BLaER1 treated with 17β-estradiol and CSF1 and Interleukin-3, amounts not matched to agents 10 nM and 100 nM (cell line): ENCODE measurements around the gene RHOJ.
"Not testable (repeated sequence)": the region's sequence is repeated elsewhere in the genome, so short reads cannot be mapped to it uniquely, and the experiment has no call there.

Experiments
- H3K27ac ChIP-seq, 11 experiments: shearing (Covaris generic); formaldehyde crosslinking; 2 replicates each; pipeline ENCODE4 v1.8.1; 2022
- H3K27me3 ChIP-seq, 11 experiments: shearing (Covaris generic); formaldehyde crosslinking; 2 replicates each; pipeline ENCODE4 v1.8.1; 2022
- H3K36me3 ChIP-seq, 11 experiments: shearing (Covaris generic); formaldehyde crosslinking; 2 replicates each; pipeline ENCODE4 v1.8.1; 2022
- H3K4me1 ChIP-seq, 10 experiments: shearing (Covaris generic); formaldehyde crosslinking; 2 replicates each; pipeline ENCODE4 v1.8.1; 2022
- H3K4me2 ChIP-seq, 11 experiments: shearing (Covaris generic); formaldehyde crosslinking; 2 replicates each; pipeline ENCODE4 v1.8.1; 2022
- H3K4me3 ChIP-seq, 10 experiments: shearing (Covaris generic); formaldehyde crosslinking; 2 replicates each; pipeline ENCODE4 v1.8.1; 2022
- H3K9ac ChIP-seq, 11 experiments: shearing (Covaris generic); formaldehyde crosslinking; 2 replicates each; pipeline ENCODE4 v1.8.1; 2022
- H3K9me3 ChIP-seq, 11 experiments: shearing (Covaris generic); formaldehyde crosslinking; replicated peaks in 1 of 11; 2 replicates each; pipeline ENCODE4 v1.8.1; 2022
- H4K20me1 ChIP-seq, 11 experiments: shearing (Covaris generic); formaldehyde crosslinking; 2 replicates each; pipeline ENCODE4 v1.8.1; 2022
- Cebpa-rat ChIP-seq, 11 experiments: shearing (Covaris generic); IDR thresholded peaks; 2 replicates each; pipeline ENCODE4 v1.8.1; 2022

Gene RHOJ

GRCh38 chr14:63273717-63274655 is 69.7 kb downstream of the RHOJ start:
- Histone ChIP-seq H4K20me1 (no peaks in the 10 kb centered on the region), H3K9me3 (no peaks in the 10 kb centered on the region), H3K4me3 (no peak overlapping the region), H3K27me3 (no peaks in the 10 kb centered on the region), H3K4me1 (no peaks in the 10 kb centered on the region), H3K36me3 (no peaks in the 10 kb centered on the region), H3K27ac (no peak overlapping the region), H3K4me2 (no peak overlapping the region), H3K9ac (no peak overlapping the region)
- no peak for TF ChIP-seq Cebpa-rat (IDR thresholded peaks at IDR 0.05)

GRCh38 chr14:63275611-63276010 is 71.4 kb downstream of the RHOJ start:
- Histone ChIP-seq H3K36me3 (no peaks in the 10 kb centered on the region), H4K20me1 (no peaks in the 10 kb centered on the region), H3K4me2 (no peak overlapping the region), H3K4me3 (no peak overlapping the region), H3K9me3 (no peaks in the 10 kb centered on the region), H3K27me3 (no peaks in the 10 kb centered on the region), H3K9ac (no peak overlapping the region), H3K27ac (no peak overlapping the region), H3K4me1 (no peaks in the 10 kb centered on the region)
- no peak for TF ChIP-seq Cebpa-rat (IDR thresholded peaks at IDR 0.05)

- Histone ChIP-seq H3K4me3 (no peak overlapping the region), H3K36me3 (no peaks in the 10 kb centered on the region), H4K20me1 (no peaks in the 10 kb centered on the region), H3K4me1 (no peaks in the 10 kb centered on the region), H3K9me3 (no peaks in the 10 kb centered on the region), H3K4me2 (no peak overlapping the region), H3K9ac (no peak overlapping the region), H3K27me3 (no peaks in the 10 kb centered on the region), H3K27ac (no peak overlapping the region)
- no peak for TF ChIP-seq Cebpa-rat (IDR thresholded peaks at IDR 0.05)
Observed at GRCh38 chr14:63276016-63276415, 71.8 kb downstream of the RHOJ start.

- Histone ChIP-seq H3K4me1 (no peaks in the 10 kb centered on the region), H4K20me1 (no peaks in the 10 kb centered on the region), H3K9me3 (no peaks in the 10 kb centered on the region), H3K27me3 (no peaks in the 10 kb centered on the region), H3K4me2 (no peak overlapping the region), H3K27ac (no peak overlapping the region), H3K9ac (no peak overlapping the region), H3K4me3 (no peak overlapping the region), H3K36me3 (no peaks in the 10 kb centered on the region)
- no peak for TF ChIP-seq Cebpa-rat (IDR thresholded peaks at IDR 0.05)
Observed at GRCh38 chr14:63276492-63277342, 72.5 kb downstream of the RHOJ start.

GRCh38 chr14:63277591-63278183 is 73.4 kb downstream of the RHOJ start:
- no peaks in the 10 kb centered on the region for H3K4me1 ChIP-seq
- no peak for TF ChIP-seq Cebpa-rat (IDR thresholded peaks at IDR 0.05)
- H3K27me3 ChIP-seq, result no peaks in the 10 kb centered on the region
- no peaks in the 10 kb centered on the region for H3K9me3 ChIP-seq
- no peak overlapping the region for H3K27ac ChIP-seq
- H3K4me2 ChIP-seq, result no peak overlapping the region
- no peak overlapping the region for H3K4me3 ChIP-seq
- H4K20me1 ChIP-seq, result no peaks in the 10 kb centered on the region
- H3K36me3 ChIP-seq, result no peaks in the 10 kb centered on the region
- H3K9ac ChIP-seq, result no peak overlapping the region

GRCh38 chr14:63279933-63280332 is 75.7 kb downstream of the RHOJ start:
- not testable (repeated sequence) for H3K4me3 ChIP-seq, H3K4me1 ChIP-seq, H3K9me3 ChIP-seq, H3K4me2 ChIP-seq, H3K9ac ChIP-seq, H3K27me3 ChIP-seq, H3K36me3 ChIP-seq, H4K20me1 ChIP-seq, H3K27ac ChIP-seq

GRCh38 chr14:63282997-63283883 is 79.0 kb downstream of the RHOJ start:
- Histone ChIP-seq H3K36me3 (no peaks in the 10 kb centered on the region), H3K9me3 (no peaks in the 10 kb centered on the region), H3K4me3 (no peak overlapping the region), H3K27me3 (no peaks in the 10 kb centered on the region), H3K27ac (no peak overlapping the region), H3K4me2 (no peak overlapping the region), H3K9ac (no peak overlapping the region), H4K20me1 (no peaks in the 10 kb centered on the region), H3K4me1 (no peaks in the 10 kb centered on the region)
- no peak for TF ChIP-seq Cebpa-rat (IDR thresholded peaks at IDR 0.05)

- TF ChIP-seq Cebpa-rat (IDR thresholded peaks at IDR 0.05), result no peak
- H3K9me3 ChIP-seq, result no peaks in the 10 kb centered on the region
- no peaks in the 10 kb centered on the region for H3K27me3 ChIP-seq
- H4K20me1 ChIP-seq, result no peaks in the 10 kb centered on the region
- no peak overlapping the region for H3K9ac ChIP-seq
- H3K4me2 ChIP-seq, result no peak overlapping the region
- H3K36me3 ChIP-seq, result no peaks in the 10 kb centered on the region
- H3K4me1 ChIP-seq, result no peaks in the 10 kb centered on the region
- no peak overlapping the region for H3K27ac ChIP-seq
- H3K4me3 ChIP-seq, result no peak overlapping the region
Observed at GRCh38 chr14:63283884-63284248, 79.6 kb downstream of the RHOJ start.

- no peak overlapping the region for H3K27ac ChIP-seq
- H3K4me1 ChIP-seq, result no peaks in the 10 kb centered on the region
- no peak for TF ChIP-seq Cebpa-rat (IDR thresholded peaks at IDR 0.05)
- H3K27me3 ChIP-seq, result no peaks in the 10 kb centered on the region
- no peaks in the 10 kb centered on the region for H4K20me1 ChIP-seq
- no peak overlapping the region for H3K4me3 ChIP-seq
- no peaks in the 10 kb centered on the region for H3K9me3 ChIP-seq
- H3K36me3 ChIP-seq, result no peaks in the 10 kb centered on the region
- H3K4me2 ChIP-seq, result no peak overlapping the region
- H3K9ac ChIP-seq, result no peak overlapping the region
Observed at GRCh38 chr14:63286071-63286470, 81.8 kb downstream of the RHOJ start.
